HCT116 (cell line): Measurements from ENCODE around the gene SORCS2. TPM values are rescaled to one million over a fixed set of nuclear protein-coding genes. Genes with fewer than 3 reads are reported as not detected.

Source experiments
- ATAC-seq: fragments of 200-7000 bp; cut with Tn5 transposase; 2 replicates; pipeline ENCODE4 v1.9.1; 2020; ENCODE audit warnings: mild to moderate bottlenecking, moderate library complexity
- BruUV-seq: library from RNA; stranded (reverse); fragments of 400-500 nt; replicated peaks from 2 replicates; lab custom pipeline; 2021; lab: Mats Ljungman, UMichigan
- CTCF ChIA-PET: fragments of 300-600 bp; sonication (Branson Sonifier 250); formaldehyde crosslinking; loops from one replicate; lab custom pipeline; 2021; ENCODE audit warnings: antibody characterized with exemption; lab: Charles Lee
- POLR2A ChIA-PET: fragments of 300-600, 350-600 bp; sonication (Branson Sonifier 250); formaldehyde crosslinking; loops from one replicate; lab custom pipeline; 2021; ENCODE audit warnings: antibody characterized with exemption; lab: Charles Lee
- RAD21 ChIA-PET, 2 experiments: fragments of 300-600 bp; sonication (Branson Sonifier 250); formaldehyde crosslinking; loops; one replicate each; lab custom pipeline; 2023; ENCODE audit warnings: low total read pairs in 2 of 2; ENCODE audit not compliant: uncharacterized antibody in 2 of 2, unreplicated experiment in 2 of 2, low non-redundant PET in 1 of 2; lab: Charles Lee
- DNase-seq: peaks from one replicate; pipeline ENCODE4 v3.0.0-alpha.2; 2010; ENCODE audit warnings: low read depth, low spot score
- H2AFZ ChIP-seq: fragments of 200-600 bp; shearing (Covaris generic), sonication (generic); 2 replicates; pipeline ENCODE4 v1.6.1; 2017; ENCODE audit warnings: low read depth, mixed run types, mixed read lengths, antibody characterized with exemption, low read length; ENCODE audit not compliant: poor library complexity, severe bottlenecking
- H3K27ac ChIP-seq: 2 replicates; pipeline ENCODE4 v1.5.1; 2012; ENCODE audit warnings: low read depth, low read length
- H3K27me3 ChIP-seq: fragments of 200-600 bp; sonication (generic); 2 replicates; pipeline ENCODE4 v1.6.1; 2016; ENCODE audit warnings: mixed run types, low read length, mixed read lengths; ENCODE audit not compliant: insufficient read depth
- H3K36me3 ChIP-seq, 2 experiments: fragments of 200-500 bp in 1 of 2; fragments of 200-600 bp in 1 of 2; sonication (Bioruptor generic) in 1 of 2; sonication (generic) in 1 of 2; 2 replicates each; pipeline versions ENCODE4 v1.5.1 to v1.6.1; 2014 to 2016; ENCODE audit warnings: low read length in 2 of 2, inconsistent platforms in 1 of 2, mixed read lengths in 1 of 2, mixed run types in 1 of 2; ENCODE audit not compliant: insufficient read depth in 2 of 2, control insufficient read depth in 1 of 2
- H3K4me1 ChIP-seq, 2 experiments: fragments of 200-600 bp in 1 of 2; sonication (generic) in 1 of 2; 2 replicates each; pipeline versions ENCODE4 v1.5.1 to v1.6.1; 2012 to 2017; ENCODE audit warnings: low read length in 2 of 2, inconsistent platforms in 1 of 2, mild to moderate bottlenecking in 1 of 2, mixed read lengths in 1 of 2, mixed run types in 1 of 2, moderate library complexity in 1 of 2; ENCODE audit not compliant: insufficient read depth in 2 of 2, control insufficient read depth in 1 of 2
- H3K4me2 ChIP-seq: fragments of 200-600 bp; sonication (generic); 2 replicates; pipeline ENCODE4 v1.6.1; 2017; ENCODE audit warnings: mixed run types, low read length, mixed read lengths
- H3K4me3 ChIP-seq, 2 experiments: fragments of 200-600 bp in 1 of 2; sonication (generic) in 1 of 2; replicated peaks in 1 of 2; 2 replicates each; pipeline ENCODE4 v1.5.1; 2011 to 2016; ENCODE audit warnings: low read length in 2 of 2, control low read depth in 1 of 2, low read depth in 1 of 2, mild to moderate bottlenecking in 1 of 2, mixed read lengths in 1 of 2, mixed run types in 1 of 2
- H3K79me2 ChIP-seq: fragments of 200-600 bp; sonication (generic); 2 replicates; pipeline ENCODE4 v1.6.1; 2017; ENCODE audit warnings: mild to moderate bottlenecking, mixed run types, low read length, moderate library complexity, mixed read lengths; ENCODE audit not compliant: insufficient read depth
- H3K9ac ChIP-seq: fragments of 200-600 bp; sonication (generic); 2 replicates; pipeline ENCODE4 v1.6.1; 2016; ENCODE audit warnings: low read length, mixed read lengths
- H3K9me2 ChIP-seq: fragments of 200-600 bp; sonication (generic), shearing (Covaris generic); 2 replicates; pipeline ENCODE4 v1.6.1; 2017; ENCODE audit warnings: mixed run types, mild to moderate bottlenecking, moderate library complexity; ENCODE audit not compliant: insufficient read depth
- H3K9me3 ChIP-seq, 2 experiments: fragments of 200-500 bp in 1 of 2; fragments of 200-600 bp in 1 of 2; sonication (Bioruptor generic) in 1 of 2; sonication (generic) in 1 of 2; 2 replicates each; pipeline ENCODE4 v1.6.1; 2014 to 2017; ENCODE audit warnings: low read length in 2 of 2, mixed read lengths in 2 of 2, inconsistent platforms in 1 of 2, low read depth in 1 of 2, mild to moderate bottlenecking in 1 of 2, mixed run types in 1 of 2, moderate library complexity in 1 of 2; ENCODE audit not compliant: control insufficient read depth in 1 of 2, insufficient read depth in 1 of 2
- H4K20me1 ChIP-seq: fragments of 200-600 bp; sonication (generic), shearing (Covaris generic); 2 replicates; pipeline ENCODE4 v1.6.1; 2017; ENCODE audit warnings: mixed run types, mild to moderate bottlenecking, moderate library complexity; ENCODE audit not compliant: insufficient read depth
- CBX3 ChIP-seq: IDR thresholded peaks from 2 replicates; pipeline ENCODE4 v1.6.1; 2012; ENCODE audit warnings: low read depth
- CEBPB ChIP-seq: IDR thresholded peaks from 2 replicates; pipeline ENCODE4 v1.6.1; 2012; ENCODE audit warnings: low read depth
- EGR1 ChIP-seq: IDR thresholded peaks from 2 replicates; pipeline ENCODE4 v1.6.1; 2012; ENCODE audit warnings: low read depth
- ELF1 ChIP-seq: IDR thresholded peaks from 2 replicates; pipeline ENCODE4 v1.6.1; 2012; ENCODE audit warnings: low read depth, borderline replicate concordance
- EZH2 ChIP-seq: fragments of 200-600 bp; sonication (generic); IDR thresholded peaks from 2 replicates; pipeline ENCODE4 v1.6.1; 2017; ENCODE audit warnings: antibody characterized with exemption, mixed run types
- EZH2phosphoT487 ChIP-seq: fragments of 200-600 bp; IDR thresholded peaks from 2 replicates; pipeline ENCODE4 v1.6.1; 2018; ENCODE audit warnings: antibody characterized with exemption, borderline replicate concordance
- JUND ChIP-seq: IDR thresholded peaks from 2 replicates; pipeline ENCODE4 v1.6.1; 2012
- POLR2AphosphoS5 ChIP-seq: IDR thresholded peaks from 2 replicates; pipeline ENCODE4 v1.6.1; 2011; ENCODE audit warnings: mild to moderate bottlenecking, low read depth, low read length, moderate library complexity
- RAD21 ChIP-seq: IDR thresholded peaks from 2 replicates; pipeline ENCODE4 v1.6.1; 2012; ENCODE audit warnings: low read depth, mild to moderate bottlenecking
- SIN3A ChIP-seq: IDR thresholded peaks from 2 replicates; pipeline ENCODE4 v1.6.1; 2012; ENCODE audit warnings: low read depth
- SP1 ChIP-seq: IDR thresholded peaks from 2 replicates; pipeline ENCODE4 v1.6.1; 2012; ENCODE audit warnings: low read depth
- SRF ChIP-seq: IDR thresholded peaks from 2 replicates; pipeline ENCODE4 v1.6.1; 2012; ENCODE audit warnings: low read depth
- TCF7L2 ChIP-seq: IDR thresholded peaks from 2 replicates; pipeline ENCODE4 v1.7.0; 2011; ENCODE audit warnings: borderline replicate concordance, inconsistent platforms; ENCODE audit not compliant: insufficient read depth, insufficient read length; ENCODE audit errors: extremely low read depth
- ZFX ChIP-seq: fragments of 450-650 bp; IDR thresholded peaks from 2 replicates; pipeline ENCODE4 v1.6.1; 2017
- ZNF274 ChIP-seq: fragments of 200-500 bp; sonication (Bioruptor generic); IDR thresholded peaks from 2 replicates; pipeline ENCODE4 v1.6.1; 2014; ENCODE audit warnings: mild to moderate bottlenecking, low read depth, low read length, inconsistent platforms
- intact Hi-C: fragments of 100-400 bp; cut with micrococcal nuclease; formaldehyde crosslinking; loops from 2 replicates; pipeline ENCODE4 v1.10.0; 2022
- total RNA-seq: library from RNA; stranded (reverse); gene quantifications from one replicate; pipeline ENCODE4 v1.2.1, GENCODE V29; 2021; ENCODE audit not compliant: unreplicated experiment

The SORCS2 gene
- total RNA-seq, 1 experiment from 2014 or later = 0.37 TPM

GRCh38 chr4:7187168-7187535, 5.2 kb upstream of the SORCS2 start:
- Histone ChIP-seq H3K4me3 (no peak overlapping the region), H2AFZ (no peak overlapping the region), H3K9ac (no peak overlapping the region), H3K4me2 (no peak overlapping the region), H3K9me3 (no peaks in the 10 kb centered on the region), H3K27me3 (peaks cover 11% of the 10 kb centered on the region; the same call in 1 of the 2 replicates), H3K9me2 (no peaks in the 10 kb centered on the region), H4K20me1 (no peaks in the 10 kb centered on the region), H3K79me2 (no peaks in the 10 kb centered on the region), H3K4me1 (no peaks in the 10 kb centered on the region; a peak in 1 of 4 replicates), H3K27ac (no peak overlapping the region), H3K36me3 (no peaks in the 10 kb centered on the region)
- RAD21 ChIA-PET = no interaction called here
- DNase-seq (no peak), ATAC-seq (no peak)
- TF ChIP-seq EZH2 (no peak), SRF (no peak), ELF1 (no peak), ZFX (no peak), RAD21 (no peak), CEBPB (no peak), EZH2phosphoT487 (no peak), CBX3 (no peak)
- BruUV-seq = no TSS peak
- CTCF ChIA-PET = interaction anchor here (0.6 kb wide), 1 partner anchor 441 kb away, joined by 3 read pairs; no protein-coding TSS in a partner anchor
- POLR2A ChIA-PET = no interaction called here
- intact Hi-C loops = loop anchor here (5.0 kb wide), 1 partner anchor 465 kb away; no protein-coding TSS in a partner anchor

- intact Hi-C loops = loop anchor here (5.0 kb wide), 1 partner anchor 465 kb away; no protein-coding TSS in a partner anchor
- CTCF ChIA-PET = no interaction called here
These were observed 4.6 kb upstream of the SORCS2 start for GRCh38 chr4:7187691-7188090.

More at GRCh38 chr4:7187691-7188090, 4.6 kb upstream of the SORCS2 start:
- Histone ChIP-seq H3K79me2 (no peaks in the 10 kb centered on the region), H3K4me3 (no peak overlapping the region), H2AFZ (no peak overlapping the region), H3K9ac (no peak overlapping the region), H3K27me3 (peaks cover 11% of the 10 kb centered on the region; the same call in 1 of the 2 replicates), H3K4me2 (no peak overlapping the region), H3K9me2 (no peaks in the 10 kb centered on the region), H3K36me3 (no peaks in the 10 kb centered on the region), H3K9me3 (no peaks in the 10 kb centered on the region), H3K4me1 (no peaks in the 10 kb centered on the region; a peak in 1 of 4 replicates), H4K20me1 (no peaks in the 10 kb centered on the region), H3K27ac (no peak overlapping the region)
- ATAC-seq = no peak
- POLR2A ChIA-PET = no interaction called here
- no TSS peak for BruUV-seq
- DNase-seq = no peak
- RAD21 ChIA-PET = no interaction called here
- TF ChIP-seq POLR2AphosphoS5 (no peak), SIN3A (no peak), EGR1 (no peak), ZNF274 (no peak), CEBPB (no peak), TCF7L2 (no peak), ZFX (no peak), JUND (no peak), ELF1 (no peak), SP1 (no peak), EZH2phosphoT487 (no peak), RAD21 (no peak)
